WTC11 (cell line): Measurements from ENCODE around the gene MICAL3. TPM values are rescaled to one million over a fixed set of nuclear protein-coding genes. Genes with fewer than 3 reads are reported as not detected.

Source experiments
- ATAC-seq: fragments of 200-7000 bp; cut with Tn5 transposase; 2 replicates; pipeline ENCODE4 v1.10.0; 2021; ENCODE audit warnings: mild to moderate bottlenecking, moderate library complexity
- CTCF ChIA-PET: fragments of 300-600 bp; sonication (Branson Sonifier 250); formaldehyde crosslinking; loops from one replicate; lab custom pipeline; 2021; ENCODE audit warnings: antibody characterized with exemption; lab: Charles Lee
- POLR2A ChIA-PET: fragments of 350-600 bp; sonication (Branson Sonifier 250); formaldehyde crosslinking; loops from one replicate; lab custom pipeline; 2021; ENCODE audit warnings: antibody characterized with exemption; lab: Charles Lee
- DNase-seq: peaks from one replicate; pipeline ENCODE4 v3.0.0; 2021; ENCODE audit warnings: low spot score
- H3K27ac Mint-ChIP-seq: 2 replicates; pipeline ENCODE4 v1.8.0; 2021; ENCODE audit warnings: mixed read lengths
- H3K27me3 Mint-ChIP-seq: 2 replicates; pipeline ENCODE4 v1.8.0; 2021; ENCODE audit warnings: low read depth, mild to moderate bottlenecking, moderate library complexity, mixed read lengths
- H3K36me3 Mint-ChIP-seq: 2 replicates; pipeline ENCODE4 v1.8.0; 2021; ENCODE audit warnings: mixed read lengths
- H3K4me1 Mint-ChIP-seq: 2 replicates; pipeline ENCODE4 v1.8.0; 2022; ENCODE audit warnings: mixed read lengths
- H3K4me3 Mint-ChIP-seq: 2 replicates; pipeline ENCODE4 v1.8.0; 2021; ENCODE audit warnings: mild to moderate bottlenecking, moderate library complexity, mixed read lengths
- H3K9me3 Mint-ChIP-seq: 2 replicates; pipeline ENCODE4 v1.8.0; 2021; ENCODE audit warnings: mixed read lengths
- ATF1 ChIP-seq: sonication (generic); formaldehyde crosslinking; IDR thresholded peaks from 2 replicates; pipeline ENCODE4 v1.8.1; 2023; ENCODE audit warnings: mild to moderate bottlenecking, moderate library complexity, missing genetic modification reagents
- CREM ChIP-seq: sonication (generic); formaldehyde crosslinking; IDR thresholded peaks from 2 replicates; pipeline ENCODE4 v1.8.1; 2022; ENCODE audit warnings: mild to moderate bottlenecking, missing genetic modification reagents, moderate library complexity
- ELF4 ChIP-seq: sonication (generic); formaldehyde crosslinking; IDR thresholded peaks from 2 replicates; pipeline ENCODE4 v1.8.1; 2022; ENCODE audit warnings: low read depth, mild to moderate bottlenecking, moderate library complexity, missing genetic modification reagents
- EMX1 ChIP-seq: fragments of 250-450 bp; sonication (Bioruptor Pico); IDR thresholded peaks from 2 replicates; pipeline ENCODE4 v1.8.0; 2021; ENCODE audit warnings: mild to moderate bottlenecking
- ESRRA ChIP-seq: sonication (generic); formaldehyde crosslinking; IDR thresholded peaks from 2 replicates; pipeline ENCODE4 v1.8.1; 2022; ENCODE audit warnings: mild to moderate bottlenecking, missing genetic modification reagents, borderline replicate concordance
- GTF2I ChIP-seq: fragments of 250-450 bp; sonication (Bioruptor Pico); conservative IDR thresholded peaks from 2 replicates; pipeline ENCODE4 v1.4.0; 2021; ENCODE audit warnings: mild to moderate bottlenecking
- MXD4 ChIP-seq: fragments of 250-450 bp; sonication (Bioruptor Pico); IDR thresholded peaks from 2 replicates; pipeline ENCODE4 v1.8.0; 2021; ENCODE audit warnings: mild to moderate bottlenecking, moderate library complexity, borderline replicate concordance
- NFE2L1 ChIP-seq: sonication (generic); formaldehyde crosslinking; IDR thresholded peaks from 2 replicates; pipeline ENCODE4 v1.8.1; 2023; ENCODE audit warnings: missing genetic modification reagents
- NFYB ChIP-seq: sonication (generic); formaldehyde crosslinking; conservative IDR thresholded peaks from 2 replicates; pipeline ENCODE4 v1.8.0; 2022; ENCODE audit warnings: low read depth, missing genetic modification reagents
- NR2C2 ChIP-seq: sonication (generic); formaldehyde crosslinking; IDR thresholded peaks from 2 replicates; pipeline ENCODE4 v1.8.0; 2022; ENCODE audit warnings: mild to moderate bottlenecking, missing genetic modification reagents
- NR3C1 ChIP-seq: sonication (generic); formaldehyde crosslinking; conservative IDR thresholded peaks from 2 replicates; pipeline ENCODE4 v1.8.1; 2023; ENCODE audit warnings: low read depth, mild to moderate bottlenecking, missing genetic modification reagents
- TEAD1 ChIP-seq: sonication (generic); formaldehyde crosslinking; IDR thresholded peaks from 2 replicates; pipeline ENCODE4 v1.8.0; 2022; ENCODE audit warnings: mild to moderate bottlenecking, missing genetic modification reagents
- TEAD4 ChIP-seq: sonication (generic); formaldehyde crosslinking; IDR thresholded peaks from 2 replicates; pipeline ENCODE4 v1.8.0; 2022; ENCODE audit warnings: mild to moderate bottlenecking, missing genetic modification reagents
- ZNF232 ChIP-seq: sonication (generic); formaldehyde crosslinking; IDR thresholded peaks from 2 replicates; pipeline ENCODE4 v1.8.0; 2022; ENCODE audit warnings: mild to moderate bottlenecking, missing genetic modification reagents
- ZNF317 ChIP-seq: sonication (generic); formaldehyde crosslinking; IDR thresholded peaks from 2 replicates; pipeline ENCODE4 v1.8.1; 2023; ENCODE audit warnings: low read depth, mild to moderate bottlenecking, moderate library complexity, missing genetic modification reagents, borderline replicate concordance
- ZNF416 ChIP-seq: fragments of 250-450 bp; sonication (Bioruptor Pico); IDR thresholded peaks from 2 replicates; pipeline ENCODE4 v1.9.0; 2021; ENCODE audit warnings: mild to moderate bottlenecking, inconsistent platforms
- total RNA-seq: library from RNA; stranded (reverse); gene quantifications from 3 replicates; pipeline ENCODE4 v1.2.3, GENCODE V29; 2021
- TF ChIP-seq, protein P1 (sequence below): sonication (generic); formaldehyde crosslinking; IDR thresholded peaks from 2 replicates; pipeline ENCODE4 v1.8.1; 2023; ENCODE audit warnings: mild to moderate bottlenecking, missing genetic modification reagents
- TF ChIP-seq, protein P2 (sequence below): sonication (generic); formaldehyde crosslinking; IDR thresholded peaks from 2 replicates; pipeline ENCODE4 v1.8.1; 2022; ENCODE audit warnings: mild to moderate bottlenecking, missing genetic modification reagents, moderate library complexity, borderline replicate concordance
- TF ChIP-seq, protein P3 (sequence below): fragments of 250-450 bp; sonication (Bioruptor Pico); IDR thresholded peaks from 2 replicates; pipeline ENCODE4 v1.9.0; 2021; ENCODE audit warnings: mild to moderate bottlenecking
- TF ChIP-seq, protein P4 (sequence below): sonication (generic); formaldehyde crosslinking; IDR thresholded peaks from 2 replicates; pipeline ENCODE4 v1.8.0; 2022; ENCODE audit warnings: mild to moderate bottlenecking, missing genetic modification reagents
- TF ChIP-seq, protein P5 (sequence below): sonication (generic); formaldehyde crosslinking; IDR thresholded peaks from 2 replicates; pipeline ENCODE4 v1.8.0; 2022; ENCODE audit warnings: mild to moderate bottlenecking, missing genetic modification reagents

Gene MICAL3
- total RNA-seq, 1 experiment from 2014 or later = 41.2 TPM

DNA sequence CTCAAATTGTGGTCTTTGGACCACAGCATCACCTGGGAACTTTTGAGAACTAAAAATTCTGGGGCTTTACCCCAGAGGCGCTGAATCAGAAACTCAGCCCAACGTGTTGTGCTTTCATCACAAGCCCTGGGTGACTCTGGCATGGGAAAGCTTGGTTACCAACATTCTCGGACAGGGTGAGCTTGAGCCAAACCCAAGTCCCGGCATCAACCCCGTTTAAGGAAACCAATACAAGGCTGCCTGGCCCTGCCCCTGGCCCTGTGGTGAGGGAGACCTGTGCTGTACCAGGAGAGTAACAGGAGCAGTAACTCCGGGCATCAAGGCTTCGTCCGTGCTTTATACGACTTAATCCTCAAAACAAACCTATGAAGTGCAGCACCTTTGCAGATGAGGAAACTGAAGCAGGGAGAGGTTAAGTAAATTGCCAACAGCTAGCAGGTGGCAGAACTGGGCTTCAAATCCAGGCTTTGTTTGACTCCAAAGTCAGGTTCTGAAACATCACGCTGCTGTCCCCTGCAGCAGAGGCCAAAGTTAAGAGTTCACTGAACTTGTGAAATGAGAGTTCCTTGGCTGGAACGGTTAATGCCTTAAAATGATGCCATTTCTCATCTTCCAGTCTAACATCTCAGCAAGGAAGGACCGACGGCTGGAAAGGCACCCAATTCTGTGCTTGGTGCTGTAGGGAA, 186.0 kb downstream of the MICAL3 start:
- H3K36me3 Mint-ChIP-seq = no peaks in the 10 kb centered on the region
- ATAC-seq (no peak), DNase-seq (no peak)
- H3K4me3 Mint-ChIP-seq = no peak overlapping the region
- TF ChIP-seq NFYB (CRISPR knock-in tag) (no peak), EMX1 (CRISPR knock-in tag) (no peak), CREM (no peak)
- TF ChIP-seq, protein P1, sequence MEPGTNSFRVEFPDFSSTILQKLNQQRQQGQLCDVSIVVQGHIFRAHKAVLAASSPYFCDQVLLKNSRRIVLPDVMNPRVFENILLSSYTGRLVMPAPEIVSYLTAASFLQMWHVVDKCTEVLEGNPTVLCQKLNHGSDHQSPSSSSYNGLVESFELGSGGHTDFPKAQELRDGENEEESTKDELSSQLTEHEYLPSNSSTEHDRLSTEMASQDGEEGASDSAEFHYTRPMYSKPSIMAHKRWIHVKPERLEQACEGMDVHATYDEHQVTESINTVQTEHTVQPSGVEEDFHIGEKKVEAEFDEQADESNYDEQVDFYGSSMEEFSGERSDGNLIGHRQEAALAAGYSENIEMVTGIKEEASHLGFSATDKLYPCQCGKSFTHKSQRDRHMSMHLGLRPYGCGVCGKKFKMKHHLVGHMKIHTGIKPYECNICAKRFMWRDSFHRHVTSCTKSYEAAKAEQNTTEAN (CRISPR knock-in tag) = no peak
- no peak overlapping the region for H3K27ac Mint-ChIP-seq
- no peaks in the 10 kb centered on the region for H3K9me3 Mint-ChIP-seq
- CTCF ChIA-PET = interaction anchor here (1.3 to 1.5 kb wide), 3 partner anchors 8 to 96 kb away, joined by 5 to 9 read pairs (median 5); no protein-coding TSS in a partner anchor
- POLR2A ChIA-PET = interaction anchor here (0.6 to 0.7 kb wide), 3 partner anchors 20 to 195 kb away, joined by 3 to 6 read pairs (median 5); no protein-coding TSS in a partner anchor
- H3K27me3 Mint-ChIP-seq = no peaks in the 10 kb centered on the region
- peaks cover 3% of the 10 kb centered on the region for H3K4me1 Mint-ChIP-seq

DNA sequence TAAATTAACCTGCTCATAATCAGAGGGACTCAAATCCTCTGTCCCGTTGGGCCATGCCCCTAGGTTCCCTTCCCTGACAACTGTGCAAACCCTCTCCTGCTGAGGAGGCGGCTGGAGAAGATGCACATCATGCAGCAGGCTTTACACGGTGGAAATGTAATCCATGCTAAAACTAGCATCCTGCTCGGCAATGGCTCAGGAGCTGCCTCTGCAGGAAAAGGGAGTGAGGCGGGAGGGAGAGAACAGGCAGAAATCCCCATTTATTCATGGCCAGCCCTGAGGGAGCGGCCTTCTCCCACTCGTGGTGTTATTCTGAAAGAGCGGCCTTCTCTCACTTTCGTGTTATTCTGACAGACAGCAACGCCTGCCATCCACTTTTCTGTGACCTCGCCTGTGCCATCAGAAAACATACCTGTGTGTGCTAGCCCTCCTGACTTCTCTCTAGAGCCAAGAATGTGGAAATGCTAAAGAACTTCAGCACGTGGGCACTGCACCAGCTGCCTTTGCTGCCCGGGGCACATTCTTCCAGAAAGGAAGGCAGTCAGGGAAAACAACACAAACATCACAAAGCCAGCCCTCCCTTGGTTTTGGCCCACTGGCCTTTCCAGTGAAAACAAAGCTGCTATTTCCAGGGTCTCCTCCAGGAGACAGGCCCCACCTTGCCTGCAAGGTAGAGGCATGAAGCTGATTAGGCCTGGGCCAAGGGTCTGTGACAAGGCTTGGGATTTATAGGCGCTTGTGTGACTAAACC, 187.2 kb downstream of the MICAL3 start:
- H3K27ac Mint-ChIP-seq = peak overlapping the region; percentile 72; the same call in 1 of the 2 replicates
- DNase-seq (no peak), ATAC-seq (peak; percentile 87)
- CTCF ChIA-PET = interaction anchor here (0.6 to 3.1 kb wide), 10 partner anchors 9 to 325 kb away, joined by 3 to 15 read pairs (median 4); partner anchors contain the start of gene PEX26
- POLR2A ChIA-PET = no interaction called here
- peaks cover 3% of the 10 kb centered on the region for H3K4me1 Mint-ChIP-seq
- no peaks in the 10 kb centered on the region for H3K36me3 Mint-ChIP-seq
- no peak overlapping the region for H3K4me3 Mint-ChIP-seq
- H3K27me3 Mint-ChIP-seq = no peaks in the 10 kb centered on the region
- no peaks in the 10 kb centered on the region for H3K9me3 Mint-ChIP-seq
- TF ChIP-seq, protein P2, sequence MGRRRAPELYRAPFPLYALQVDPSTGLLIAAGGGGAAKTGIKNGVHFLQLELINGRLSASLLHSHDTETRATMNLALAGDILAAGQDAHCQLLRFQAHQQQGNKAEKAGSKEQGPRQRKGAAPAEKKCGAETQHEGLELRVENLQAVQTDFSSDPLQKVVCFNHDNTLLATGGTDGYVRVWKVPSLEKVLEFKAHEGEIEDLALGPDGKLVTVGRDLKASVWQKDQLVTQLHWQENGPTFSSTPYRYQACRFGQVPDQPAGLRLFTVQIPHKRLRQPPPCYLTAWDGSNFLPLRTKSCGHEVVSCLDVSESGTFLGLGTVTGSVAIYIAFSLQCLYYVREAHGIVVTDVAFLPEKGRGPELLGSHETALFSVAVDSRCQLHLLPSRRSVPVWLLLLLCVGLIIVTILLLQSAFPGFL = no peak
- no peak for TF ChIP-seq TEAD4 (CRISPR knock-in tag)
- TF ChIP-seq, all 79 proteins: peak for 0

DNA sequence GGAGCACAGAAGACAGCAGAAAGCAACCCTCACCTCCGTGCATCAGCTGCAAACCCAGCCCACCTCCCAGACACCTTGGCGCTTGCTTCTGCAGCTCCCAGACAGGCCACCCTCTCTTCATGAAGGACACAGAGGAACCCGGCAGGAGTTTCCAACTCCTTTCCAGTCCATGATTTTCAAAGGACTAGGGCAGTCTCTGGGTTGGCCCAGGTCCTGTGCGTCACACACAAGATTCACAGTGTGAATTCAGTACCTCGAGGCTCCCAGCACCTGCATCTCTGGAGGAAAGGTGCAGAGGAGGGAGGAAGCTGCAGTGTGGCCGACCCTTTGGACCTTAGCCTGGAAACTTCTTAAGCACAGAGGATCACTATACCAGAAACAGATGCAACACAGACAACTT, 189.1 kb downstream of the MICAL3 start:
- CTCF ChIA-PET = interaction anchor here (0.8 to 3.1 kb wide), 3 partner anchors 11 to 241 kb away, joined by 3 to 15 read pairs (median 3); no protein-coding TSS in a partner anchor
- TF ChIP-seq MXD4 (CRISPR knock-in tag) = no peak
- TF ChIP-seq, protein P3, sequence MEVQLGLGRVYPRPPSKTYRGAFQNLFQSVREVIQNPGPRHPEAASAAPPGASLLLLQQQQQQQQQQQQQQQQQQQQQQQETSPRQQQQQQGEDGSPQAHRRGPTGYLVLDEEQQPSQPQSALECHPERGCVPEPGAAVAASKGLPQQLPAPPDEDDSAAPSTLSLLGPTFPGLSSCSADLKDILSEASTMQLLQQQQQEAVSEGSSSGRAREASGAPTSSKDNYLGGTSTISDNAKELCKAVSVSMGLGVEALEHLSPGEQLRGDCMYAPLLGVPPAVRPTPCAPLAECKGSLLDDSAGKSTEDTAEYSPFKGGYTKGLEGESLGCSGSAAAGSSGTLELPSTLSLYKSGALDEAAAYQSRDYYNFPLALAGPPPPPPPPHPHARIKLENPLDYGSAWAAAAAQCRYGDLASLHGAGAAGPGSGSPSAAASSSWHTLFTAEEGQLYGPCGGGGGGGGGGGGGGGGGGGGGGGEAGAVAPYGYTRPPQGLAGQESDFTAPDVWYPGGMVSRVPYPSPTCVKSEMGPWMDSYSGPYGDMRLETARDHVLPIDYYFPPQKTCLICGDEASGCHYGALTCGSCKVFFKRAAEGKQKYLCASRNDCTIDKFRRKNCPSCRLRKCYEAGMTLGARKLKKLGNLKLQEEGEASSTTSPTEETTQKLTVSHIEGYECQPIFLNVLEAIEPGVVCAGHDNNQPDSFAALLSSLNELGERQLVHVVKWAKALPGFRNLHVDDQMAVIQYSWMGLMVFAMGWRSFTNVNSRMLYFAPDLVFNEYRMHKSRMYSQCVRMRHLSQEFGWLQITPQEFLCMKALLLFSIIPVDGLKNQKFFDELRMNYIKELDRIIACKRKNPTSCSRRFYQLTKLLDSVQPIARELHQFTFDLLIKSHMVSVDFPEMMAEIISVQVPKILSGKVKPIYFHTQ (CRISPR knock-in tag) = no peak
- no peak for TF ChIP-seq ZNF232 (CRISPR knock-in tag)
- no peak for TF ChIP-seq NFE2L1 (CRISPR knock-in tag)
- TF ChIP-seq, protein P4, sequence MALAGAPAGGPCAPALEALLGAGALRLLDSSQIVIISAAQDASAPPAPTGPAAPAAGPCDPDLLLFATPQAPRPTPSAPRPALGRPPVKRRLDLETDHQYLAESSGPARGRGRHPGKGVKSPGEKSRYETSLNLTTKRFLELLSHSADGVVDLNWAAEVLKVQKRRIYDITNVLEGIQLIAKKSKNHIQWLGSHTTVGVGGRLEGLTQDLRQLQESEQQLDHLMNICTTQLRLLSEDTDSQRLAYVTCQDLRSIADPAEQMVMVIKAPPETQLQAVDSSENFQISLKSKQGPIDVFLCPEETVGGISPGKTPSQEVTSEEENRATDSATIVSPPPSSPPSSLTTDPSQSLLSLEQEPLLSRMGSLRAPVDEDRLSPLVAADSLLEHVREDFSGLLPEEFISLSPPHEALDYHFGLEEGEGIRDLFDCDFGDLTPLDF (CRISPR knock-in tag) = no peak
- no peak for TF ChIP-seq ATF1 (CRISPR knock-in tag)
- TF ChIP-seq NR2C2 = no peak
- TF ChIP-seq, protein P5, sequence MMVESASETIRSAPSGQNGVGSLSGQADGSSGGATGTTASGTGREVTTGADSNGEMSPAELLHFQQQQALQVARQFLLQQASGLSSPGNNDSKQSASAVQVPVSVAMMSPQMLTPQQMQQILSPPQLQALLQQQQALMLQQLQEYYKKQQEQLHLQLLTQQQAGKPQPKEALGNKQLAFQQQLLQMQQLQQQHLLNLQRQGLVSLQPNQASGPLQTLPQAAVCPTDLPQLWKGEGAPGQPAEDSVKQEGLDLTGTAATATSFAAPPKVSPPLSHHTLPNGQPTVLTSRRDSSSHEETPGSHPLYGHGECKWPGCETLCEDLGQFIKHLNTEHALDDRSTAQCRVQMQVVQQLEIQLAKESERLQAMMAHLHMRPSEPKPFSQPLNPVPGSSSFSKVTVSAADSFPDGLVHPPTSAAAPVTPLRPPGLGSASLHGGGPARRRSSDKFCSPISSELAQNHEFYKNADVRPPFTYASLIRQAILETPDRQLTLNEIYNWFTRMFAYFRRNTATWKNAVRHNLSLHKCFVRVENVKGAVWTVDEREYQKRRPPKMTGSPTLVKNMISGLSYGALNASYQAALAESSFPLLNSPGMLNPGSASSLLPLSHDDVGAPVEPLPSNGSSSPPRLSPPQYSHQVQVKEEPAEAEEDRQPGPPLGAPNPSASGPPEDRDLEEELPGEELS (CRISPR knock-in tag) = no peak
- TF ChIP-seq TEAD1 = no peak
- no peak for TF ChIP-seq ELF4 (CRISPR knock-in tag)
- TF ChIP-seq GTF2I (CRISPR knock-in tag) = no peak
- TF ChIP-seq ZNF317 = no peak
- no peak for TF ChIP-seq NR3C1 (CRISPR knock-in tag)
- TF ChIP-seq ZNF416 = no peak
- TF ChIP-seq ESRRA (CRISPR knock-in tag) = no peak

More for the DNA sequence above, 189.1 kb downstream of the MICAL3 start:
- no peak for DNase-seq
- ATAC-seq = no peak
- H3K4me1 Mint-ChIP-seq = peaks cover 3% of the 10 kb centered on the region
- no peak overlapping the region for H3K27ac Mint-ChIP-seq
- H3K36me3 Mint-ChIP-seq = no peaks in the 10 kb centered on the region; the same call in 1 of the 2 replicates
- no peak overlapping the region for H3K4me3 Mint-ChIP-seq
- no peaks in the 10 kb centered on the region for H3K27me3 Mint-ChIP-seq
- H3K9me3 Mint-ChIP-seq = no peaks in the 10 kb centered on the region
- POLR2A ChIA-PET = no interaction called here
